Transverse colon (tissue), 3 donors: ENCODE results near the gene KCNJ9.

ENCODE experiments used
- POLR2A ChIP-seq: fragments of 450-650 bp; IDR thresholded peaks from one replicate; pipeline ENCODE4 v1.6.1; 2016; ENCODE audit warnings: antibody characterized with exemption, mild to moderate bottlenecking, moderate library complexity
- POLR2AphosphoS5 ChIP-seq, 3 donors: sonication (generic); formaldehyde crosslinking; IDR thresholded peaks; one replicate each; pipeline ENCODE4 v1.6.1; 2016; ENCODE audit warnings: antibody characterized with exemption in 3 of 3

GRCh38 chr1:160045653-160046052 lies 35.7 kb upstream of the KCNJ9 start:
- no peak for TF ChIP-seq POLR2A
- no peak for TF ChIP-seq POLR2AphosphoS5 (IDR thresholded peaks at IDR 0.05)
